ENCODE data around the gene TPST1.
"Not testable (repeated sequence)": the region's sequence is repeated elsewhere in the genome, so short reads cannot be mapped to it uniquely, and the experiment has no call there.

The TPST1 gene

DNA sequence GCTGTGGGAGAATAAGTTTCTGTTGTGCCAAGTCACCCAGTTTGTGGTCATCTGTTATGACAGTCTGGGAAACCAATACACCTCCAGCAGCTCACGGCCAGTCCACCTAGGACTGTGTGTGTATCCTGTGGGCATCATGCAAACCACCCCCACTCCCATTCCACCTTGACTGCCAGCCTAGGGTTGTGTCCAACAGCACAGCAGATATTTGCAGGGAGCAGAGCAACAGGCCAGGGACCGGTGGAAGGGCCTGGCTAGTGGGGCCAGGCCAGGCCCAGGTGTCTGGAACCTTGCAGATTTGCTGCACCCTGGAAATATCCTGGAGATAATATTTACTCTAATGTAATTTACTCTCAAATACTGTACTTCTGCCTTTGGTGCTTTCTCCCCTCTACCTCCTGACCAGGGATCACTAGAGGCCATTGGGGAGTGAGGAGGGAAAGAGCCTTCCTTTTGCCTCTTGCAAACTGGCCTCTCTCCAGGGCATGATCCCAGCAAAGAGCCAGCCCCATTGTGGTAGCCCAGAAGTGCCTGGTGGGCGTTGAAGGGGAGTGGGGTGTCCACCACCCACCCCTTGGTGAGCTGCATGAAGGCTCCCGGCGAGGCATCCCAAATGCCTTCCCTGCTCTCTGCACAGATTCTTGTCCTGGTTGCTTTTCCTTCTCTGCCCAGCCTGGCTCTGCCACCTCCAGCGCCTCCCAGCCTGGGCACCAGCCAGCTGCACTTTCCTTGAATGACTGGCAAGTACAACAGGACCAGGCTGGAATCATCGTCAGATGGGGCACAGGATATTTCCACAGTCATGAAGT is 15.2 kb upstream of the TPST1 start:
- DNase-seq, result no peak

DNA sequence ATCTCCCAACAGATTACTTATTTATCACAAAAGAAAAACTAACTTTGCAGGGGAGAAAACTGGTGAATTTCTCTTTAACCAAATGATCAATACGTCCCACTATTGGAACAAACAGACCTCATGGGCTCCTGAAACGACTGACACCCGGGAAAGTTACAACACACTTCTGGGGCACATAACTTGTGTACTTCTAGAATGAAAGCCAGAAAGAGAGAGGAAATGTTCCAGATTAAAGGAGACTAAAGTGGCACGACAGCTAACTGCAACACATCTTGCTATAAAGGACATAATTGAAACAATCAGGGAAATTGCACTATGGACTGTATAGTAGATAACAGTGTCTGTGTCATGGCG is 14.7 kb upstream of the TPST1 start:
- DNase-seq, result no peak

DNA sequence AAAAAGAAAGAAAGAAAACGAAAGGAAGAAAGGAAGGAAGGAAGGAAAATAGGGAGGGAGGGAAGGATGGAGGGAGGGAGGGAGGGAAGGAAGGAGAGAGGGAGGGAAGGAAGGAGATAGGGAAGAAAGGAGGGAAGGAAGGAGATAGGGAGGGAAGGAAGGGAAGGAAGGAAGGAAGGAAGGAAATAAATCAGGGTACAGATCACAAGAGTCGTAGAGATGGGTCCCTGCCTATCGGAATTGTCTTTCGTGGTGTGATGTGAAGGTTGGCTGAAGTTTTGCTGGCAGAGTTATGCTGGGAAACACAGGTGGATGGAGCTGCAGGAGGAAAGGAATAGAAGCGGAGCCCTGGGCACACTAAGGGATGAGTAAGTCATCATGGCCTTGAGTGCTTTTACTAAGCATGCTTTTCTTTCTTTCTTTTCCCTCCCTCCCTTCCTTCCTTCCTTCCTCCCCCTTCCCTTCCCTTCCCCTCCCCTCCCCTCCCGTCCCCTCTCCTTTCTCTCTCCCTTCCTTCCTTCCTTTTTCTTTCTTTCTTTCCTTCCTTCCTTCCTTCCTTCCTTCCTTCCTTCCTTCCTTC is 11.9 kb upstream of the TPST1 start:
- no peak for DNase-seq

DNA sequence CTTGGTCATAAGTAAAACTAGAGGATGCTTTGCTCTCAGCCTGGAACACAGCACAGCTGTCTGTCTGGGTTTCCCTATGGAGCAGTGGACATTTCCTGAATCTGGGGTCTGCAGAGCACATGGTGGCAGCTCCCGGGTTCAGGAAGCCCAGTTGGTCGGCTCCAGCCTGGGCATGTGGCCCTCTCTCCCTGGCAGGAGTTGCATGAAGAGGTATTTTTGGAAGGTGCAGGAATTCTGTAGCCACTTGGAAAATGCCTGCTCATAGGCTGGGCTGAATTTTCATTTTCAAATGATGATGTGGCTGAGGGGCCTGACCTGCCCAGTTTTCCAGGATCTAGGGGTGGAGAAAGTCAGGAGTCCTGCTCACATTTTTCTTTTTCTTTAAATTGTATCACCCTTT is 6.7 kb upstream of the TPST1 start:
- no peak for DNase-seq

DNA sequence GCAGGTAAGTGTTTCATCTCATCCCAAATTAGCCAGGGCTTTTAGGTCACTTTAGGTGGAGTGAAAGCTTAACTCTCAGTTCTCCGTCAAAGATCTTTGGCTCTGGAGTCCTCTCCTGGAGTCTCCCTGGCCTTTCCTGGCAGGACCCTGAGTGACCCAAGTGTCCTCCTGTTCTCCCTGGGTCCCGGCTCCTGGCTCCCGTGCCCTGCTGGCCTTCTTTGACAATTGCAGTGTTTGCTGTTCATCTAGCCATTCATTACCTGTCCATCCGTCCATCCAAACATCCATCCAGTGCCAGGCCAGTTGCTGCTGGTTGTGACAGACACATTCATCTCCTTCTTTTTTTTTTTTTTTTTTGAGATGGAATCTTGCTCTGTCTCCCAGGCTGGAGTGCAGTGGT is 6.2 kb upstream of the TPST1 start:
- no peak for DNase-seq

DNA sequence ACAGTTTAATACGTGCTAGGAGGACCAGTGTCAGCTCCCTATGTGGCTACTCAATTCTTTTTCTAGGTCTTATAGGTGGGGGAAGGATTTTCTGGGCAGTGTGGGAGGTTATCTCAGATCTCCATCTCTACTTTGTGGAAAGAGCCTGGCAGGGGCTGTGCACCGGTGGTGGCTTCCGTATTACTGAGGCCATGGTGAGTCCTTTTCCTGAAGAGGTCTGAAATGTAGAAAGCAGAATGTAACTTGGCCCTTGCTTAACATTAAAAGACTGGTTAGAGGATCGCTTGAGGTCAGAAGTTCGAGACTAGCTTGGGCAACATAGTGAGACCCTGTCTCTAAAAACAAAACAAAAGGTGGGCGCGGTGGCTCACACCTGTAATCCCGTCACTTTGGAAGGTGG is 2.7 kb upstream of the TPST1 start:
- no peak for DNase-seq

DNA sequence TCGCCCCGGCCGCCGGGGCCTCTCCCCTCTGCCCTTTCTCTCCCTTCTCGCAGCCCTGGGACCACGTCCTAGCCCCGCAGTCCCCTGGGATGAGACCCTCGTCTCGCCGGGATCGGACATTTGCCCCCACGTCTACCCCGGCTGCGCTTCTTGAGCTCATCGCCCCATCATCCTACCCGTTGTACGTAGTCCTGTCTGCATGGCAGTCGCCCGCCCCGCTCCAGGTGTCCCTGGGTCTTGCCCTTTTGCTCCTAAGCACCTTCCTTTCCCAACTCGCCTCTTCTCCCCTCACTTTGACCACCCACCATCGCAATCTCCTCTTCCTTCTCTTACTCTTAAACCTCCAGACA is 582 bp downstream of the TPST1 start:
- peak in 2 of 3 experiments; percentile 73 to 74 for DNase-seq

DNA sequence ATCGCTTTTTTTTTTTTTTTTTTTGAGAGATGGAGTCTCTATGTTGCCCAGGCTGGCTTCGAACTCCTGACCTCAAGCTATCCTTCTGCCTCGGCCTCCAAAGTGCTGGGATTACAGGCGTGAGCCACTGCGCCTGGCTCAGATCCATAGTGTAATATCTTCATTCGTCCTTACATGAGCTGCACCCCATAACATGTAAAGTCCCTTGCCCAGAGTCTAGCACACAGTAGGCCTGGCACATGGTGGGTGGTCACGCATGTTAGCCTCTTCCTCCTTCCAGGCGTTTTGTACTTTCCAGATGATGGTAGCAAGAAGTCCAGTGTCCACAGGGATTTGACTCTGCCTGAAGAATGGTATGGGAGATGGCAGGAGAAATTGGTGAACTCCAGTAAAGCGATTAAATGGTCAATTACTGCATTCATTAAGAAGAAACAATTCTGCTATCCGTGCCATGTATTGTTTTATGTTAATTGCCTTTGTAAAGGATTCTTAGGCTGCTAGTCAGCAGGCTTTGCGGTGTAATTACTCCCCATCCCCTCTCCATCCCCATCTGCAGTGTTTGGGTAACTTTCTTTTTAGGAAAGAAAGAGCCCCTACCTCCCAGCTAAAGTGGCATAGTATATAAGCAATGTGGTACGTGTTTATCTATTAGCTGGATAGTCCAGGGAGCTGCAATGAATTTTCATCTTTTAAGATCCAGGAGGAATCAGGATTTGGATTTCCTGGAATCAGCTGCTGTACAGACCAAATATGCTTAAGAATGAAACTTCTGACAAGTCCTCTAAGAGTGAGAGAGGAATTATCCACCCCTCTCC is 1.2 kb downstream of the TPST1 start:
- no peak for DNase-seq

DNA sequence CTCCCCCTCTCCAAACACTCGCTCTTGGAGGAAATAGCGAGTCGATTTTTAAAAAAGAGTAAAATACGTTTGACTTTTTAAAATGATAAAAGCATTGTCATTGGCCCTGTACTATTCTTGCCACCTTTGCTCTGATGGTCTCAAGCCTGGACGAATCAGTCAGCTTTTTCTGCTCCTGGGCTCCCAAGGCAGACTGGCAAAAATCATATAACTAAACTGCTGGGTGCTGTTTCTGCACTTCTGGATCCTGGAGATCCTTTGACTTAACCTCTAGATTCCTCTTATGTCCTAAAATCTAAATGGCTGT is 1.8 kb downstream of the TPST1 start:
- DNase-seq, result no peak

DNA sequence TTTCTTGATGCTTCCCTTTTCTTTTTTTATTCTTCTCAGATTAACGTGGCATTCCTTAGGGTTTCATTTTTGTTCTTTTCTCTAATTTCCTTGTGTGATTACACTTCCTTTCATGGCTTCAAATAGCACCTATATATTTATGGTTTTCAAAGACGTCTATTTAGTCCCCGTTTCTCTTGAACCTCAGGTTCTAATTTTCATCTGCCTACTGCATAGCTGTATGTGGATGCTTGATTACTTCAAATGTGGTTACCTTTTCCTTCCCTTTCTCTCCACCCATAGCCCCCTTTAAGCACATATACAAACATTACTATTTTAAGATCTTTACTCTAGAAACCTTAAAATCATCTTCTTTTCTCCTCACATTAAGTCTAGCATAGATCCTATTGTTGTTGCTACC is 2.4 kb downstream of the TPST1 start:
- DNase-seq, result no peak

DNA sequence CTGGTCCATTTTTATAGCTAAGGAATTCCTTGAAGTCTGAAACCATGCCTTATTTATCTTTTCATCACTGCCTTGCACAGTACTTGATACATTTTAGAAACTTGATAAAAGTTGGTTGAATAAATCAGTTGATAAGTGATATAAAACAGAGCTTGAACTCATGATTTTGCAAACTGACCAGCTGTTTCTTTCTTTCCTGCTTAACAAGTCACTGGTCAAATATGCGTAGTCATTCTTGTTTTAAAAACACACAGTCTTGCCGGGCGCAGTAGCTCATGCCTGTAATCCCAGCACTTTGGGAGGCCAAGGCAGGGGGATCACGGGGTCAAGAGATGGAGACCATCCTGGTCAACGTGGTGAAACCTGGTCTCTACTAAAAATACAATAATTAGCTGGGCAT is 6.3 kb downstream of the TPST1 start:
- no peak for DNase-seq

DNA sequence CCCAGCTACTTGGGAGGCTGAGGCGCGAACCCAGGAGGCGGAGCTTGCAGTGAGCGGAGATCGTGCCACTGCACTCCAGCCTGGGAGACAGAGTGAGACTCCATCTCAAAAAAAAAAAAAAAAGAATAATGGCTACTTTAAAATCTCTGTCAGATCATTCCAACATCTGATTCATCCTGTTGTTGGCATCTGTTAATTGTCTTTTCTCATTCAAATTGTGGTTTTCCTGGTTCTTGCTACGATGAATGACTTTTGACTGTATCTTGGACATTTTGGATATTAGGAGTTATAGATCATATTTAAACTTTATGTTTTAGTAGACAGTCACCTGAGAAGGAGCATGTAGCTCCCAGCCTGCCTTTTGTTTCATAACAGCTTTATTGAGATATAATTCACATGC is 8.5 kb downstream of the TPST1 start:
- DNase-seq, result no peak

DNA sequence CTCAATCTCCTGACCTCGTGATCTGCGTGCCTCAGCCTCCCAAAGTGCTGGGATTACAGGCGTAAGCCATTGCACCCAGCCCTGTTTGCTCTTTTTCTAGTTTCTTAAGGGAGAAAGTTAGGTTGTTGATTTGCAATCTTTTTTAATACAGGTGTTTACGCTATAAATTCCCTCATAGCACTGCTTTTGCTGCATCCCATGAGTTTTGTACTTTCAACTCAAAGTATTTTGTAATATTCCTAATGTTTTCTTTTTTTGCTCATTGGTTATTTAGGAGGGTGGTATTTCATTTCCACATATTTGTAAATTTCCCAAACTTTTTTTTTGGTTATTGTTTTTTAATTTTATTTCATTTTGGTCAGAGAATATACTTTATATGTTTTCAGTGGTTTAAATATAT is 11.6 kb downstream of the TPST1 start:
- no peak for DNase-seq

DNA sequence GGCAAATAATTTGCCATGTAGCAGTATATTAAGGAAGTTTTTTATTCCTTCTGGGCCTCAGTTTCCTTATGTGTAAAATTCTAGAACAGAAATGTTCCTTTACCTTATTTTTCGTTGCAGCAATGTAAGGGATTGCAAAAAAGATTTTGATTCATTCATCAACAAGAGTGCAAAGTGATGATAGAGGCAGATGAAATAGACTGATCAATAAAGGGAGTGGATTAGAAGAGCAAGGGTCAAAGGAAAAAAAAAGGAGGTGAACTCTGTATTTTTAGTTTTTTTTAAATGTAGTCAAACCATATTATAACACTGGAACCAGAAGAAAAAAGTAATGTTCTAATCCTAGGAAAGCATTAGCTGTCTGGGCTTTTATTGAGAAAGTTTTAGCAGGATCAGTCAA is 14.7 kb downstream of the TPST1 start:
- no peak for DNase-seq

DNA sequence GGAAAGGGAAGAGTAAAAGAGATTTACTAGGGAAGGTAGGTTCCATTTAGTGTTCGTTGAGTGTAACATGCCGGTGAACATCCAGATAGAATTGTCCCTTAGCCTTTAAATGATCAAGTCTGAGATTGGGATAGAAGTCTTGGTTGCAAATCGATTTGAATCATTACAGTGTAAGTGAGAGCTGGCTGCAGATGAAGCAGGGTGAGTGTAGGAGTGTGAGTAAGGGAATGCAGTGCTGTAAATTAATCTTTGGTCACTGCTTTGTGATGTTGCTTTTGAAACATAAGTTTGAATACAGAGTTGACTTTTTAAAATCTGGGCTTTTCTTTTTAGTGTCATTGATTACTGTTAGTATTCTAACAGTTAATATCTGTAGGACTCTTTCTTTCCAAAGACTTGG is 16.3 kb downstream of the TPST1 start:
- no peak for DNase-seq

DNA sequence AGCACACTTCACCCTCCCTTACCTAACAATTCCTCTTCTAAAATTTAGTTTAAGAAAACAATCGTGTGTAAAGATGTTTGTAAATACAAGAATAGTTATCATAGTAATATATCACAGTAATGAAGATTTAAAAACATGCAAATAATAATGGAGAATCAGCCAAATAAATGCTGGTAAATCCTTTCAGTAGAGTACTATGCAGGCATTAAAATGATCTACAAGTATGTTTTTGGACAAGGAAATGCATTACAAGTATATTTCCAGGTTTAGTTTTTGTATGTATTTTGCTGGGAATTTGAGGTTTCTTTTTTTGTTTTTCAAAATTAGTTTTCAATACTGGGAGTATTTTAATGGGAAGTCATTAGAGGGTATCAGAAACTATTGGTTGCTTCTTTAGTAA is 22.7 kb downstream of the TPST1 start:
- no peak for DNase-seq

DNA sequence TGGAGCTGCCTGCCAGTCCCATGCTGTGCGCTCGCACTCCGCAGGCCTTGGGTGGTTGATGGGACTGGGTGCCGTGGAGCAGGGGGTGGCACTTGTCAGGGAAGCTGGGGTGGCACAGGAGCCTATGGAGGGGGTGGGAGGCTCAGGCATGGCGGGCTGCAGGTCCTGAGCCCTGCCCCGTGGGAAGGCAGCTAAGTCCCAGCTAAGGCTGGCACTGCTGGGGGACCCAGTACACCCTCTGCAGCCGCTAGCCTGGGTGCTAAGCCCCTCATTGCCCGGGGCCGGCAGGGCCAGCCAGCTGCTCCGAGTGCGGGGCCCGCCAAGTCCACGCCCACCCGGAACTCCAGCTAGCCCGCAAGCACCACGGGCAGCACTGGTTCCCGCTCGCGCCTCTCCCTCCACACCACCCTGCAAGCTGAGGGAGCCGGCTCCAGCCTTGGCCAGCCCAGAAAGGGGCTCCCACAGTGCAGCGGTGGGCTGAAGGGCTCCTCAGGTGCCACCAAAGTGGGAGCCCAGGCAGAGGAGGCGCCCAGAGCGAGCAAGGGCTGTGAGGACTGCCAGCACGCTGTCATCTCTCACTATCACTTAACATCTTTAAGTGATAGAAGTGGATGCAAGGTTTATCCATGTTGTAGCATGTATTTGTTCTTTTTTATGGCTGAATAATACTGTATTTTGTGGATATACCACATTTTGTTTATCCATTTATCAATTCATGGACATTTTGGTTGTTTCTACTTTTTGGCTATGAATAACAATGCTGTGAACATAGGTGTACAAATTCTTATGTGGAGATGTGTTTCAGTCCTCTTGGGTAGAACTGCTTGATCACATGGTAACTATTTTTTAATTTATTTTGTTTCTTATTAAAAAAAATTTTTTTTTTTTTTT is 26.4 kb downstream of the TPST1 start:
- DNase-seq, result not testable (repeated sequence)

DNA sequence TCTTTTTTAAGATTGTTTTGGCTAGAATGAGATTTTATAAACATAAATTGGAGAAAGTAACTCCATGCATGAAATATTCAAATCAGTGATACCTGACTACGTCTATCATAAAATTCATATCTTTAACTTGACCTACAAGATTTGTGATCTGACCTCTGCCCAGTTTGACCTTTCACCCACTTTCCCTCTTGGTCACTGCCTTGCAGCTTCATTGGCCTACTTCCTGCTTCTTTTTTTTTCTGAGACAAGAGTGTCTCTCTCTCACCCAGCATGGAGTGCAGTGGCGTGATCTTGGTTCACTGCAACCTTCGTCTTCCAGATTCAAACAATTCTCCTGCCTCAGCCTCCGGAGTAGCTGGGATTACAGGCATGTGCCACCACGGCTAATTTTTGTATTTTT is 28.5 kb downstream of the TPST1 start:
- DNase-seq, result no peak

DNA sequence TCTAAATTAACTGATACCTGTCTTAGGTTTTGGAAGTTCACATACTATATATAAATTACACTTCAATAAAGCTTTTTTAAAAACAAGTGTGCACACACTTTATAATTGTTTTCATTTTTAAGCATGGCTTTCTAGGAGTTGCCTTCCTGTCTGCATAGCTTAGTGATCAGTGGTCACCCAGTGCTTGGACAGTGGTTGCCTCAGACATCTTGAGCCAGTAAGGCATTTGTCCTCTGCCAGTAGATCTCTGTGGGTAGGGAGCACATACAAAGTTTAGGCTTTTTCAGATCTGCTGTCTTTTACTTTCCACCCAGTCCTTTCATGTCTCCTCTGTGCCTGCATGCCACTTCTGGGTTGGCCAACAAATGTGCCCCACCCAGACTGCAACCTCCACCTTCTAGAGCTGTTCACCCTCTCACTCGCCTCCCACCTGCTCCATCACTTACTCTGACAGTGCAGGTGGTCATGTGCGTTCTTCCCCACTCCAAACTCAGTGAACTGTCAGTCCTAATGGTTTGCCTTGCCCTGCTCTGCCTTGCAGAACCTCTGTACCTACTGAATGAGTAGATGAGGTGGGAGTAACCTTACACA is 31.7 kb downstream of the TPST1 start:
- peak in 1 of 3 experiments; percentile 15 for DNase-seq

DNA sequence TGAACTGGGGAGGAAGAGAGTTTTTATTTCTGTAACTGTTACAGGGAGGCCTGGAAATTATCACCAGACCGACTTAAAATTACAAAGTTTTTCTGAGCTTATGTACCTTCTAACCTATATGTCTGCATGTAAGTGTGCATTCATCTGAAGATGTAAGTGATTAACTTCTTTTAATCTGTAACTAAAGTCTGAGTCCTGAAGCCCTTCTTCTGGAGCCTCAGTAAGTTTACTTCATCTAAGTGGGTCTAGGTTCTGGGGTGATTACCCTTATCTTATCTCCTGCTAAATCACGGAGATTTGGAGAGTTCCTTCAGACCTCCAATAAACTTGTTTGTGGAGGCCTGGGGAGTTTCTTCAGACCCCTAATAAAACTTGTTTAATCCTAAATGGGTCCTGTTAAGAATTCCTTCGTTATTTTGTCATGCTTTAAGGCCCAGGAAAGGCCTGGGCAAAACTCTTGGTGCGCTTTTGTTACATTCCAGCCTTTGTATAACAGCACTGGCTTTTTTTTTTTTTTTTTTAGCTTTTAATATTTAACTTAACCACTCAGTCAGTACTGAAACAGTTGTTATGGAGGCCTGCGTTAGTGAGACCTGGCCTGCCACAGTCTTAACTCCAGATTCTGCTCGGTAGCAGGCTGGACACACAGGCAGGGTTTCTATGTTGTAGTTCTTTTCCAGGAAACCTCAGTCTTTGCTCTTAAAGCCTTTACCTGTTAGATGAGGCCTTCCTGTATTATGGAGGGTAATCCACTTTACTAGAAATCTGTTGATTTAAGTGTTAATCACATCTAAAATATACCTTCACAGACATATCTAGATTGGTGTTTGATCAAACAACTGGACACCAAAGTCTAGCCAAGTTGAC is 33.0 kb downstream of the TPST1 start:
- no peak for DNase-seq

DNA sequence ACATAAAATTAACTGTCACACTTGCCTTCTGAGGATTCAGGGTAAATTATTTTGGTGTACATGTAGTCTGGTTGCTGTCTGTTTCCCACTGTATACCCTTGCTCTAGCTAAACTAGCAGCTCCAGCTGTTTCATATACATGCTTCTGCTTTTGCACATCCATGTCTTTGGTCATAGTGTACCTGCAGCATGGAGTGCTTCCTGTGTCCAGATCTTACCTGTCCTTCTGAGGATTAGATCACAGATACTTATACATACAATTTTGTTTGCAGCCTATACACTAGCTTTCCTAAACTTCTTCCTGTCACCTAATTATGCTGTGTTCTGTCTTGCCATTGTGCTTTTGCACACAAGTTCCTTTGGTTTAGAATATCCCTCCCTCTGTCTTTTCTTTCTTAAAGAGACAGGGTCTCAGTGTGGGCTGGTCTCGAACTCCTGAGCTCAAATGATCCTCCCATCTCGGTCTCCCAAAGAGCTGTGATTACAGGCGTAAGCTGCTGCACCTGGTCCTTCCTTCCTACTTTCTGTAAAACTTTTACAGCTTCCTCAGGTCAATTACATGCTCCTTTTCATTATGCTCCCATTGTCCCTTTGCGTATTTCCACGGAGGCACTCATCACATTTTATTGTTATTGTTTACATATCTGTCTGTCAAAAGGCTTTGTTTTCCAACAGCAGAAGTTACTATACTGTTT is 33.8 kb downstream of the TPST1 start:
- no peak for DNase-seq

Measured in NCI-H1417 (cell line).